ENCODE data around the gene C2orf66.

C2orf66 gene

GRCh38 chr2:196758474-196759377 lies 50.4 kb downstream of the C2orf66 start:
- peak; percentile 17 for DNase-seq

Data from fibroblast of skin of right biceps (primary cell).